ENCODE results near the gene PREP. TPM values are rescaled to one million over a fixed set of nuclear protein-coding genes. Genes with fewer than 3 reads are reported as not detected.

The PREP gene
- total and polyA plus RNA-seq, 2 of the 8 experiments (the other 6 are each of a cell fraction or from before 2014, with no cell fraction given): 26.8 to 70.0 TPM

- no peak overlapping the region for H3K4me3 ChIP-seq (ENCODE audit: extremely low read depth in 1 of 4, insufficient read depth in 2 of 4, low read depth in 3 of 4, low read length in 4 of 4)
- H2BK120ac ChIP-seq (replicated peaks; ENCODE audit: low read depth, low read length): no peak overlapping the region
- no peak overlapping the region for H4K5ac ChIP-seq (ENCODE audit: insufficient read length, low read depth, low read length)
- no peak overlapping the region for H2BK5ac ChIP-seq (ENCODE audit: low read depth, low read length)
- no peak overlapping the region for H3K14ac ChIP-seq (ENCODE audit: insufficient read length)
- H3K23ac ChIP-seq (ENCODE audit: insufficient read length): no peak overlapping the region
- H2AFZ ChIP-seq (ENCODE audit: low read length): no peak overlapping the region
- no peaks in the 10 kb centered on the region; the same call in 1 of the 2 replicates for H3K79me1 ChIP-seq (ENCODE audit: low read depth, low read length)
- no peak overlapping the region for H3K4me2 ChIP-seq (ENCODE audit: insufficient read depth in 1 of 2, low read depth in 2 of 2, low read length in 2 of 2)
- H4K20me1 ChIP-seq (replicated peaks in 1 of 2; ENCODE audit: control insufficient read depth in 1 of 2, insufficient read depth in 2 of 2, low read length in 2 of 2): no peaks in the 10 kb centered on the region
- no peak overlapping the region for H4K91ac ChIP-seq (replicated peaks; ENCODE audit: insufficient read length, low read length)
- H2BK15ac ChIP-seq (ENCODE audit: low read length): no peak overlapping the region
- H2BK20ac ChIP-seq (ENCODE audit: low read length): no peak overlapping the region
- H2AK5ac ChIP-seq (ENCODE audit: low read depth, low read length): no peak overlapping the region
- ChIA-PET POLR2A (ENCODE audit: partially characterized antibody) (interaction anchor here (1.3 kb wide), 1 partner anchor 9 kb away, joined by 3 read pairs; no protein-coding TSS in a partner anchor), CTCF (ENCODE audit: partially characterized antibody) (interaction anchor here (0.7 to 6.0 kb wide), 6 partner anchors 11 to 272 kb away, joined by 3 to 47 read pairs (median 4); no protein-coding TSS in a partner anchor)
- H3K4me1 ChIP-seq (replicated peaks in 1 of 4; ENCODE audit: control insufficient read depth in 3 of 4, insufficient read depth in 4 of 4, low read length in 3 of 4): no peaks in the 10 kb centered on the region
- no peak overlapping the region for H2BK12ac ChIP-seq (ENCODE audit: low read depth, low read length)
- H3K9me3 ChIP-seq (ENCODE audit: insufficient read depth in 2 of 2, low read depth in 1 of 2, low read length in 1 of 2): 0 out of 4 replicates have a peak, but pooled peaks cover 0 to 6% of the 10 kb centered on the region in 2 experiments
- no peak overlapping the region for H3K4ac ChIP-seq (replicated peaks; ENCODE audit: insufficient read length, low read depth, low read length)
- H3K56ac ChIP-seq (replicated peaks; ENCODE audit: insufficient read length, low read depth, low read length): no peak overlapping the region
- H3K79me2 ChIP-seq (ENCODE audit: control insufficient read depth in 1 of 2, insufficient read depth in 2 of 2, low read length in 2 of 2): no peaks in the 10 kb centered on the region
- no peaks in the 10 kb centered on the region for H3K23me2 ChIP-seq (ENCODE audit: low read depth, low read length)
- H3K9ac ChIP-seq (replicated peaks in 1 of 4; ENCODE audit: extremely low read depth in 1 of 4, low read depth in 3 of 4, low read length in 3 of 4): no peak overlapping the region
- peaks cover 0 to 20% (median 12%) of the 10 kb centered on the region in 4 experiments; a peak in 6 of 8 replicates for H3K36me3 ChIP-seq (ENCODE audit: control insufficient read depth in 2 of 4, insufficient read depth in 4 of 4, low read length in 3 of 4)
- H4K8ac ChIP-seq (ENCODE audit: extremely low read depth, insufficient read depth, low read length): no peak overlapping the region
- FAIRE-seq (no peak), DNase-seq (ENCODE audit: low read depth in 1 of 2, low spot score in 2 of 2) (no peak)
- H3K27ac ChIP-seq (ENCODE audit: low read depth, low read length): no peak overlapping the region
- H3K18ac ChIP-seq (ENCODE audit: extremely low read depth, low read length): no peak overlapping the region
- 86% methylated on average over 10 of the region's 10 CpGs; no CpG with 5 or more reads in 1 of the 2 experiments for WGBS, 2 experiments (ENCODE audit: extremely low coverage in 1 of 2, insufficient coverage in 1 of 2, insufficient read length in 1 of 2, insufficient replicate concordance in 2 of 2, low coverage in 1 of 2, low lambda C conversion rate in 2 of 2, missing lambda C conversion rate in 1 of 2)
- H3K27me3 ChIP-seq (replicated peaks in 1 of 4; ENCODE audit: control insufficient read depth in 3 of 4, extremely low read depth in 1 of 4, insufficient read depth in 3 of 4, low read length in 3 of 4): no peaks in the 10 kb centered on the region
- TF ChIP-seq PHF8 (conservative IDR thresholded peaks at IDR 0.05; ENCODE audit: low read depth, low read length) (no peak), BRCA1 (IDR thresholded peaks at IDR 0.05; ENCODE audit: low read depth, low read length) (no peak), SIX5 (IDR thresholded peaks at IDR 0.05; ENCODE audit: low read depth, low read length) (no peak), KDM4A (IDR thresholded peaks at IDR 0.05; ENCODE audit: low read depth, low read length, severe bottlenecking) (no peak), USF2 (IDR thresholded peaks at IDR 0.05; ENCODE audit: low read length) (no peak), MAX (IDR thresholded peaks at IDR 0.05) (no peak), GABPA (IDR thresholded peaks at IDR 0.05; ENCODE audit: borderline replicate concordance, insufficient read depth, low read length) (no peak), CBX8 (IDR thresholded peaks at IDR 0.05; ENCODE audit: borderline replicate concordance, low read depth, low read length) (no peak), RXRA (IDR thresholded peaks at IDR 0.05; ENCODE audit: insufficient read depth, low read depth, low read length) (no peak), POU5F1 (IDR thresholded peaks at IDR 0.05; ENCODE audit: low read depth, low read length) (no peak)
Observed at GRCh38 chr6:105359419-105360370, 43.2 kb downstream of the PREP start.

All from H1 (cell line).